Measurements from ENCODE around the gene ETV6. TPM values are rescaled to one million over a fixed set of nuclear protein-coding genes. Genes with fewer than 3 reads are reported as not detected.

The ETV6 gene
- total and polyA plus RNA-seq, 2 of the 8 experiments (the other 6 are each of a cell fraction or from before 2014, with no cell fraction given), result 5.5 to 23.9 TPM

- H2AK5ac ChIP-seq (ENCODE audit: low read depth, low read length), result peak overlapping the region; percentile 92
- no peak overlapping the region for H2BK12ac ChIP-seq (ENCODE audit: low read depth, low read length)
- H2BK20ac ChIP-seq (ENCODE audit: low read length), result no peak overlapping the region
- FAIRE-seq (no peak), DNase-seq (ENCODE audit: low read depth in 1 of 2, low spot score in 2 of 2) (no peak)
- no peak overlapping the region for H3K27ac ChIP-seq (ENCODE audit: low read depth, low read length)
- no peak overlapping the region for H2AFZ ChIP-seq (ENCODE audit: low read length)
- H3K9ac ChIP-seq (replicated peaks in 1 of 4; ENCODE audit: extremely low read depth in 1 of 4, low read depth in 3 of 4, low read length in 3 of 4), result no peak overlapping the region
- peaks cover 9 to 23% (median 12%) of the 10 kb centered on the region in 4 experiments for H3K4me1 ChIP-seq (replicated peaks in 1 of 4; ENCODE audit: control insufficient read depth in 3 of 4, insufficient read depth in 4 of 4, low read length in 3 of 4)
- H4K5ac ChIP-seq (ENCODE audit: insufficient read length, low read depth, low read length), result no peak overlapping the region
- H4K20me1 ChIP-seq (replicated peaks in 1 of 2; ENCODE audit: control insufficient read depth in 1 of 2, insufficient read depth in 2 of 2, low read length in 2 of 2), result no peaks in the 10 kb centered on the region
- no peak overlapping the region for H3K18ac ChIP-seq (ENCODE audit: extremely low read depth, low read length)
- no peaks in the 10 kb centered on the region for H3K27me3 ChIP-seq (replicated peaks in 1 of 4; ENCODE audit: control insufficient read depth in 3 of 4, extremely low read depth in 1 of 4, insufficient read depth in 3 of 4, low read length in 3 of 4)
- TF ChIP-seq SUZ12 (IDR thresholded peaks at IDR 0.05; ENCODE audit: low read length) (no peak), TBP (IDR thresholded peaks at IDR 0.05; ENCODE audit: low read depth, low read length) (no peak), NANOG (IDR thresholded peaks at IDR 0.05; ENCODE audit: insufficient read depth, low read depth, low read length, poor library complexity, severe bottlenecking) (no peak), ASH2L (IDR thresholded peaks at IDR 0.05; ENCODE audit: low read length) (no peak), SAP30 (IDR thresholded peaks at IDR 0.05; ENCODE audit: insufficient read depth, insufficient replicate concordance, low read length) (no peak), PHF8 (conservative IDR thresholded peaks at IDR 0.05; ENCODE audit: low read depth, low read length) (no peak), GABPA (IDR thresholded peaks at IDR 0.05; ENCODE audit: borderline replicate concordance, insufficient read depth, low read length) (no peak), CHD1 (IDR thresholded peaks at IDR 0.05; ENCODE audit: low read depth, low read length) (no peak), SP1 (IDR thresholded peaks at IDR 0.05; ENCODE audit: low read depth, low read length) (no peak), RAD21 (IDR thresholded peaks at IDR 0.05 in 1 of 2, conservative IDR thresholded peaks at IDR 0.05 in 1 of 2; ENCODE audit: low read depth in 2 of 2, low read length in 2 of 2) (no peak), RBBP5 (IDR thresholded peaks at IDR 0.05; ENCODE audit: borderline replicate concordance, low read depth, low read length) (no peak), EGR1 (IDR thresholded peaks at IDR 0.05; ENCODE audit: borderline replicate concordance, low read depth, low read length) (no peak)
- no peak overlapping the region for H4K91ac ChIP-seq (replicated peaks; ENCODE audit: insufficient read length, low read length)
- no peak overlapping the region for H3K14ac ChIP-seq (ENCODE audit: insufficient read length)
- no peak overlapping the region; the same call in 1 of the 2 replicates for H2BK15ac ChIP-seq (ENCODE audit: low read length)
- no peak overlapping the region for H4K8ac ChIP-seq (ENCODE audit: extremely low read depth, insufficient read depth, low read length)
- CTCF ChIA-PET (ENCODE audit: partially characterized antibody), result interaction anchor here (0.7 to 1.6 kb wide), 3 partner anchors 10 to 123 kb away, joined by 3 to 4 read pairs (median 3); no protein-coding TSS in a partner anchor
- H3K4me2 ChIP-seq (ENCODE audit: insufficient read depth in 1 of 2, low read depth in 2 of 2, low read length in 2 of 2), result no peak overlapping the region
- H3K79me1 ChIP-seq (ENCODE audit: low read depth, low read length), result 0 out of 2 replicates have a peak, but pooled peaks cover 2% of the 10 kb centered on the region
- no peaks in the 10 kb centered on the region for H3K23me2 ChIP-seq (ENCODE audit: low read depth, low read length)
- no peak overlapping the region for H3K4me3 ChIP-seq (ENCODE audit: extremely low read depth in 1 of 4, insufficient read depth in 2 of 4, low read depth in 3 of 4, low read length in 4 of 4)
- H3K9me3 ChIP-seq (ENCODE audit: insufficient read depth in 2 of 2, low read depth in 1 of 2, low read length in 1 of 2), result no peaks in the 10 kb centered on the region
- no peak overlapping the region for H3K23ac ChIP-seq (ENCODE audit: insufficient read length)
- POLR2A ChIA-PET (ENCODE audit: partially characterized antibody), result interaction anchor here (1.2 to 1.3 kb wide), 2 partner anchors 9 to 11 kb away, joined by 4 to 5 read pairs; no protein-coding TSS in a partner anchor
- no peaks in the 10 kb centered on the region for H3K79me2 ChIP-seq (ENCODE audit: control insufficient read depth in 1 of 2, insufficient read depth in 2 of 2, low read length in 2 of 2)
- no peak overlapping the region for H3K4ac ChIP-seq (replicated peaks; ENCODE audit: insufficient read length, low read depth, low read length)
- no peak overlapping the region for H3K56ac ChIP-seq (replicated peaks; ENCODE audit: insufficient read length, low read depth, low read length)
- no peaks in the 10 kb centered on the region for H3K36me3 ChIP-seq (ENCODE audit: control insufficient read depth in 2 of 4, insufficient read depth in 4 of 4, low read length in 3 of 4)
- 84% methylated on average over 15 of the region's 15 CpGs; no CpG with 5 or more reads in 1 of the 2 experiments for WGBS, 2 experiments (ENCODE audit: extremely low coverage in 1 of 2, insufficient coverage in 1 of 2, insufficient read length in 1 of 2, insufficient replicate concordance in 2 of 2, low coverage in 1 of 2, low lambda C conversion rate in 2 of 2, missing lambda C conversion rate in 1 of 2)
- peak overlapping the region; percentile 40 for H2BK5ac ChIP-seq (ENCODE audit: low read depth, low read length)
- no peak overlapping the region for H2BK120ac ChIP-seq (replicated peaks; ENCODE audit: low read depth, low read length)
Measured at GRCh38 chr12:11822081-11822834, 172.8 kb downstream of the ETV6 start.

Measured in H1 (cell line).